Breast epithelium (tissue), 4 donors: Measurements from ENCODE around the gene MGAT5. TPM values are rescaled to one million over a fixed set of nuclear protein-coding genes. Genes with fewer than 3 reads are reported as not detected.

ENCODE experiments used
- DNase-seq, 2 donors: peaks; one replicate each; pipeline ENCODE4 v3.0.0-alpha.2; 2019; ENCODE audit warnings: low spot score in 2 of 2
- H3K27ac ChIP-seq, 2 donors: fragments of 200-600 bp; sonication (generic) in 1 of 2; one replicate each; pipeline ENCODE4 v1.5.1; 2016 to 2019; ENCODE audit warnings: mild to moderate bottlenecking in 1 of 2
- H3K27me3 ChIP-seq, 2 donors: fragments of 200-600 bp; sonication (generic) in 1 of 2; one replicate each; pipeline versions ENCODE4 v1.5.1 to v1.6.0; 2017 to 2019; ENCODE audit warnings: control low read depth in 1 of 2, mild to moderate bottlenecking in 1 of 2
- H3K36me3 ChIP-seq: fragments of 200-600 bp; one replicate; pipeline ENCODE4 v1.5.1; 2019
- H3K4me1 ChIP-seq, 2 donors: fragments of 200-600 bp; sonication (generic); one replicate each; pipeline ENCODE4 v1.5.1; 2016 to 2019; ENCODE audit warnings: control low read depth in 1 of 2
- H3K4me3 ChIP-seq, 3 donors: fragments of 200-600 bp; sonication (generic); 1 replicate in 2 of 3; 2 replicates in 1 of 3; pipeline ENCODE4 v1.5.1; 2016 to 2019; ENCODE audit warnings: mild to moderate bottlenecking in 3 of 3, moderate library complexity in 2 of 3
- H3K9me3 ChIP-seq, 2 donors: fragments of 200-600 bp; sonication (generic) in 1 of 2; one replicate each; pipeline ENCODE4 v1.5.1; 2016 to 2019; ENCODE audit warnings: control low read depth in 1 of 2
- CTCF ChIP-seq, 3 donors: fragments of 450-650 bp; IDR thresholded peaks; one replicate each; pipeline ENCODE4 v1.5.1; 2016 to 2017; ENCODE audit warnings: antibody characterized with exemption in 3 of 3, mild to moderate bottlenecking in 3 of 3, moderate library complexity in 3 of 3
- POLR2A ChIP-seq: fragments of 450-650 bp; IDR thresholded peaks from one replicate; pipeline ENCODE4 v1.6.1; 2016; ENCODE audit warnings: antibody characterized with exemption, mild to moderate bottlenecking, moderate library complexity
- POLR2AphosphoS5 ChIP-seq, 3 donors: sonication (generic); formaldehyde crosslinking; IDR thresholded peaks; one replicate each; pipeline ENCODE4 v1.6.1; 2017; ENCODE audit warnings: antibody characterized with exemption in 3 of 3
- intact Hi-C: fragments of 100-400 bp; cut with DNase I; formaldehyde crosslinking; loops from one replicate; pipeline ENCODE4 v1.15.1; 2023; ENCODE audit warnings: low total_unique reads
- total RNA-seq, 3 donors: library from RNA; depleted of rRNA; stranded (reverse); fragments of >200 nt; gene quantifications; one replicate each; pipeline ENCODE4 v1.1.0, GENCODE V29; 2016

The MGAT5 gene
- total RNA-seq, 3 donors from 2014 or later, result 30.5 to 42.6 (median 34.4) TPM

GRCh38 chr2:134284119-134284670 is 30.3 kb downstream of the MGAT5 start:
- Histone ChIP-seq H3K4me1 (no peaks in the 10 kb centered on the region), H3K27ac (no peak overlapping the region), H3K9me3 (no peaks in the 10 kb centered on the region), H3K4me3 (no peak overlapping the region), H3K36me3 (no peaks in the 10 kb centered on the region), H3K27me3 (no peaks in the 10 kb centered on the region)
- no peak for DNase-seq
- intact Hi-C loops, result no loop called here
- TF ChIP-seq POLR2A (no peak), POLR2AphosphoS5 (IDR thresholded peaks at IDR 0.05) (no peak)

- Histone ChIP-seq H3K4me1 (no peaks in the 10 kb centered on the region), H3K36me3 (no peaks in the 10 kb centered on the region), H3K27ac (no peak overlapping the region), H3K4me3 (no peak overlapping the region), H3K27me3 (no peaks in the 10 kb centered on the region), H3K9me3 (no peaks in the 10 kb centered on the region)
- DNase-seq, result no peak
- intact Hi-C loops, result no loop called here
- TF ChIP-seq POLR2AphosphoS5 (IDR thresholded peaks at IDR 0.05), result no peak
Measured at GRCh38 chr2:134287323-134287722, 33.5 kb downstream of the MGAT5 start.

GRCh38 chr2:134288814-134289213 is 34.9 kb downstream of the MGAT5 start:
- H3K9me3 ChIP-seq, result no peaks in the 10 kb centered on the region
- H3K4me3 ChIP-seq, result no peak overlapping the region
- H3K27ac ChIP-seq, result no peak overlapping the region
- TF ChIP-seq POLR2AphosphoS5 (IDR thresholded peaks at IDR 0.05) (no peak), CTCF (IDR thresholded peaks at IDR 0.05) (no peak), POLR2A (no peak)
- intact Hi-C loops, result no loop called here
- H3K4me1 ChIP-seq, result no peaks in the 10 kb centered on the region
- H3K36me3 ChIP-seq, result no peaks in the 10 kb centered on the region
- DNase-seq, result no peak
- no peaks in the 10 kb centered on the region for H3K27me3 ChIP-seq

GRCh38 chr2:134289225-134289624 is 35.4 kb downstream of the MGAT5 start:
- Histone ChIP-seq H3K27me3 (no peaks in the 10 kb centered on the region), H3K4me1 (no peaks in the 10 kb centered on the region), H3K27ac (no peak overlapping the region), H3K9me3 (no peaks in the 10 kb centered on the region), H3K36me3 (no peaks in the 10 kb centered on the region), H3K4me3 (no peak overlapping the region)
- no peak for DNase-seq
- intact Hi-C loops, result no loop called here
- TF ChIP-seq POLR2AphosphoS5 (IDR thresholded peaks at IDR 0.05) (no peak), POLR2A (no peak), CTCF (IDR thresholded peaks at IDR 0.05) (no peak)

GRCh38 chr2:134290358-134290757 is 36.5 kb downstream of the MGAT5 start:
- Histone ChIP-seq H3K27me3 (no peaks in the 10 kb centered on the region), H3K36me3 (no peaks in the 10 kb centered on the region), H3K27ac (no peak overlapping the region), H3K4me1 (no peaks in the 10 kb centered on the region), H3K9me3 (no peaks in the 10 kb centered on the region), H3K4me3 (no peak overlapping the region)
- no peak for DNase-seq
- intact Hi-C loops, result no loop called here
- TF ChIP-seq POLR2A (no peak), CTCF (IDR thresholded peaks at IDR 0.05) (no peak), POLR2AphosphoS5 (IDR thresholded peaks at IDR 0.05) (no peak)

- no peaks in the 10 kb centered on the region for H3K9me3 ChIP-seq
- peak overlapping the region in 1 of 2 donors; percentile 85 for H3K27ac ChIP-seq
- DNase-seq, result no peak
- no peaks in the 10 kb centered on the region for H3K4me1 ChIP-seq
- no peak overlapping the region for H3K4me3 ChIP-seq
- H3K27me3 ChIP-seq, result no peaks in the 10 kb centered on the region
- TF ChIP-seq CTCF (IDR thresholded peaks at IDR 0.05), result no peak
- TF ChIP-seq POLR2AphosphoS5 (IDR thresholded peaks at IDR 0.05), result no peak
- no peak for TF ChIP-seq POLR2A
- no peaks in the 10 kb centered on the region for H3K36me3 ChIP-seq
- intact Hi-C loops, result no loop called here
Measured at GRCh38 chr2:134292514-134292913, 38.6 kb downstream of the MGAT5 start.
